ENCODE measurements around the gene NOX3. TPM values are rescaled to one million over a fixed set of nuclear protein-coding genes. Genes with fewer than 3 reads are reported as not detected.

Gene NOX3
- total and polyA plus RNA-seq, 2 experiments from 2014 or later: not detected

- H3K27me3 ChIP-seq: no peaks in the 10 kb centered on the region
- H3K36me3 ChIP-seq (replicated peaks; ENCODE audit: insufficient read depth, low read depth): no peaks in the 10 kb centered on the region
- no peak overlapping the region for H2AFZ ChIP-seq
- TF ChIP-seq CTCF (IDR thresholded peaks at IDR 0.05; ENCODE audit: poor library complexity): no peak
- no peak for TF ChIP-seq EZH2phosphoT487 (IDR thresholded peaks at IDR 0.05; ENCODE audit: low read depth, severe bottlenecking, unreplicated experiment)
- TF ChIP-seq EZH2 (IDR thresholded peaks at IDR 0.05; ENCODE audit: borderline replicate concordance): no peak
- H3K4me3 ChIP-seq: no peak overlapping the region
- H3K4me2 ChIP-seq: no peak overlapping the region
- WGBS (ENCODE audit: low lambda C conversion rate, missing lambda C conversion rate): 98% methylated on average over 2 of the region's 2 CpGs
- DNase-seq (ENCODE audit: low spot score): no peak
- H3K27ac ChIP-seq: no peak overlapping the region
- no peaks in the 10 kb centered on the region for H3K9me2 ChIP-seq (replicated peaks; ENCODE audit: insufficient read depth)
- H4K20me1 ChIP-seq (ENCODE audit: insufficient read depth, poor library complexity, severe bottlenecking): no peaks in the 10 kb centered on the region
- H3K79me2 ChIP-seq: no peaks in the 10 kb centered on the region
- H3K4me1 ChIP-seq (ENCODE audit: insufficient read depth): no peaks in the 10 kb centered on the region
- H3K9me3 ChIP-seq (ENCODE audit: low read depth): no peaks in the 10 kb centered on the region
These were observed 35.1 kb downstream of the NOX3 start for GRCh38 chr6:155420492-155420891.

GRCh38 chr6:155419161-155419560, 36.5 kb downstream of the NOX3 start:
- H3K4me1 ChIP-seq (ENCODE audit: insufficient read depth): peaks cover 2% of the 10 kb centered on the region
- no peak overlapping the region for H3K27ac ChIP-seq
- H3K9me2 ChIP-seq (replicated peaks; ENCODE audit: insufficient read depth): no peaks in the 10 kb centered on the region
- no peak overlapping the region for H3K4me2 ChIP-seq
- TF ChIP-seq EZH2 (IDR thresholded peaks at IDR 0.05; ENCODE audit: borderline replicate concordance): no peak
- TF ChIP-seq CTCF (IDR thresholded peaks at IDR 0.05; ENCODE audit: poor library complexity): no peak
- no peak for TF ChIP-seq EZH2phosphoT487 (IDR thresholded peaks at IDR 0.05; ENCODE audit: low read depth, severe bottlenecking, unreplicated experiment)
- WGBS (ENCODE audit: low lambda C conversion rate, missing lambda C conversion rate): 79% methylated on average over 4 of the region's 4 CpGs
- H3K27me3 ChIP-seq: no peaks in the 10 kb centered on the region
- H2AFZ ChIP-seq: no peak overlapping the region
- no peaks in the 10 kb centered on the region for H3K9me3 ChIP-seq (ENCODE audit: low read depth)
- no peak for DNase-seq (ENCODE audit: low spot score)
- H3K79me2 ChIP-seq: no peaks in the 10 kb centered on the region
- no peak overlapping the region for H3K4me3 ChIP-seq
- no peaks in the 10 kb centered on the region for H3K36me3 ChIP-seq (replicated peaks; ENCODE audit: insufficient read depth, low read depth)
- no peaks in the 10 kb centered on the region for H4K20me1 ChIP-seq (ENCODE audit: insufficient read depth, poor library complexity, severe bottlenecking)

- H3K4me1 ChIP-seq (ENCODE audit: insufficient read depth): peaks cover 3% of the 10 kb centered on the region
- H3K4me2 ChIP-seq: no peak overlapping the region
- H4K20me1 ChIP-seq (ENCODE audit: insufficient read depth, poor library complexity, severe bottlenecking): no peaks in the 10 kb centered on the region
- WGBS (ENCODE audit: low lambda C conversion rate, missing lambda C conversion rate): 76% methylated on average over 9 of the region's 9 CpGs
- H3K27me3 ChIP-seq: no peaks in the 10 kb centered on the region
- no peaks in the 10 kb centered on the region for H3K9me2 ChIP-seq (replicated peaks; ENCODE audit: insufficient read depth)
- H3K27ac ChIP-seq: no peak overlapping the region
- H2AFZ ChIP-seq: no peak overlapping the region
- H3K9me3 ChIP-seq (ENCODE audit: low read depth): no peaks in the 10 kb centered on the region
- H3K4me3 ChIP-seq: no peak overlapping the region
- H3K79me2 ChIP-seq: no peaks in the 10 kb centered on the region
- H3K36me3 ChIP-seq (replicated peaks; ENCODE audit: insufficient read depth, low read depth): no peaks in the 10 kb centered on the region
- no peak for TF ChIP-seq CTCF (IDR thresholded peaks at IDR 0.05; ENCODE audit: poor library complexity)
- TF ChIP-seq EZH2phosphoT487 (IDR thresholded peaks at IDR 0.05; ENCODE audit: low read depth, severe bottlenecking, unreplicated experiment): no peak
- no peak for DNase-seq (ENCODE audit: low spot score)
These were observed 37.5 kb downstream of the NOX3 start for GRCh38 chr6:155418017-155418761.
